ENCODE results near the gene CCRL2. TPM values are rescaled to one million over a fixed set of nuclear protein-coding genes. Genes with fewer than 3 reads are reported as not detected.
A peak's percentile ranks its signal among the peaks of the same experiment; 100 is the strongest.

Gene CCRL2
- total RNA-seq, 2 donors from 2014 or later: 1.3 TPM; not detected in 1

GRCh38 chr3:46378426-46378942, 28.6 kb upstream of the CCRL2 start:
- DNase-seq: peak; percentile 31 to 67 (median 59)
- no peaks in the 10 kb centered on the region for H3K4me1 ChIP-seq
- H3K36me3 ChIP-seq (replicated peaks in 1 of 2; ENCODE audit: insufficient read depth in 1 of 2, low read depth in 2 of 2): no peaks in the 10 kb centered on the region
- no peaks in the 10 kb centered on the region for H3K27me3 ChIP-seq
- no peaks in the 10 kb centered on the region for H3K9me3 ChIP-seq
- H3K27ac ChIP-seq: no peak overlapping the region
- intact Hi-C loops (cut with DNase I): no loop called here
- H3K4me3 ChIP-seq: no peak overlapping the region
- WGBS, 2 donors: 25 to 31% methylated on average over 8 of the region's 8 CpGs
- ATAC-seq: peak; percentile 52
- peak; percentile 31 to 60 (median 50) for TF ChIP-seq CTCF (IDR thresholded peaks at IDR 0.05)
- no peak for TF ChIP-seq POLR2A (IDR thresholded peaks at IDR 0.05)

- intact Hi-C loops (cut with DNase I): no loop called here
- Histone ChIP-seq H3K36me3 (replicated peaks in 1 of 2; ENCODE audit: insufficient read depth in 1 of 2, low read depth in 2 of 2) (no peaks in the 10 kb centered on the region), H3K4me3 (no peak overlapping the region), H3K27ac (peak overlapping the region in 1 of 4 donors; percentile 44), H3K9me3 (no peaks in the 10 kb centered on the region), H3K27me3 (no peaks in the 10 kb centered on the region), H3K4me1 (no peaks in the 10 kb centered on the region)
- WGBS, 2 donors: 84 to 85% methylated on average over 8 of the region's 8 CpGs
- ATAC-seq: no peak
- no peak for DNase-seq
- no peak for TF ChIP-seq POLR2A (IDR thresholded peaks at IDR 0.05)
- no peak for TF ChIP-seq CTCF (IDR thresholded peaks at IDR 0.05)
Measured at GRCh38 chr3:46380471-46381221, 26.4 kb upstream of the CCRL2 start.

GRCh38 chr3:46381625-46382024, 25.4 kb upstream of the CCRL2 start:
- no peak overlapping the region for H3K27ac ChIP-seq
- H3K4me1 ChIP-seq: peaks cover 6% of the 10 kb centered on the region
- H3K4me3 ChIP-seq: no peak overlapping the region
- H3K9me3 ChIP-seq: no peaks in the 10 kb centered on the region
- no peak for ATAC-seq
- no peak for DNase-seq
- intact Hi-C loops (cut with DNase I): no loop called here
- TF ChIP-seq CTCF (IDR thresholded peaks at IDR 0.05): no peak
- TF ChIP-seq POLR2A (IDR thresholded peaks at IDR 0.05): no peak
- no peaks in the 10 kb centered on the region for H3K36me3 ChIP-seq (replicated peaks in 1 of 2; ENCODE audit: insufficient read depth in 1 of 2, low read depth in 2 of 2)
- H3K27me3 ChIP-seq: no peaks in the 10 kb centered on the region
- WGBS, 2 donors: 31 to 51% methylated on average over 3 of the region's 3 CpGs

GRCh38 chr3:46383211-46383950, 23.7 kb upstream of the CCRL2 start:
- 71 to 79% methylated on average over 6 of the region's 6 CpGs for WGBS, 2 donors
- Histone ChIP-seq H3K4me3 (no peak overlapping the region), H3K9me3 (no peaks in the 10 kb centered on the region), H3K27ac (no peak overlapping the region), H3K27me3 (no peaks in the 10 kb centered on the region), H3K36me3 (replicated peaks in 1 of 2; ENCODE audit: insufficient read depth in 1 of 2, low read depth in 2 of 2) (no peaks in the 10 kb centered on the region), H3K4me1 (peaks cover 6% of the 10 kb centered on the region)
- DNase-seq: no peak
- intact Hi-C loops (cut with DNase I): no loop called here
- TF ChIP-seq POLR2A (IDR thresholded peaks at IDR 0.05): no peak
- no peak for TF ChIP-seq CTCF (IDR thresholded peaks at IDR 0.05)
- no peak for ATAC-seq
